ENCODE data around the gene P2RY11. TPM values are rescaled to one million over a fixed set of nuclear protein-coding genes. Genes with fewer than 3 reads are reported as not detected.

Gene P2RY11
- 1.5 and 2.4 TPM in 2 replicates for total RNA-seq

DNA sequence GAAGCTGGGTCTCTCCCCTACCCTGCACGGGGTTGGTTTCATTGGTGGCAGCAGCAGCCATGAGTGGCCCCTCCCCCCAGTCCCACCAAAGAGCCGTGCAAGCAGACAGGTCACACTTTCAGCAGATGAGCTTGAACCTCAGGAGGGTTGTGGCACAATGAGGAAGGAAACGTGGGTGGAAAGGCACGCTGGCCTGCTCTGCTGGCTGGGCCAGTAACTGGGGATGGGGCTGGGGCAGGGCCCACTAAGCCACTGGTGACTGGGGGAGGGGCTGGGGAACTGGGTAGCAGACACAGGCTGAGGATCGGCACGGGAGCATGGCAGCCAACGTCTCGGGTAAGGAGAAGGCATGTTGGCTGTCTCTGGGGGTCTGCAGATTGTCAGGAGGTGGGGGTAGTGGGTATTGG is at the start of gene P2RY11:
P2RY11 (plus strand) TSS at position 289 of the 407 bp plus-strand sequence; CDS start at position 318, 29 bp downstream.
- DNase-seq (ENCODE audit: low read depth in 2 of 2): no peak

- peak in 1 of 2 donors; percentile 16 for DNase-seq (ENCODE audit: low read depth in 2 of 2)
Measured at GRCh38 chr19:10061717-10062310, 49.7 kb upstream of the P2RY11 start.

DNA sequence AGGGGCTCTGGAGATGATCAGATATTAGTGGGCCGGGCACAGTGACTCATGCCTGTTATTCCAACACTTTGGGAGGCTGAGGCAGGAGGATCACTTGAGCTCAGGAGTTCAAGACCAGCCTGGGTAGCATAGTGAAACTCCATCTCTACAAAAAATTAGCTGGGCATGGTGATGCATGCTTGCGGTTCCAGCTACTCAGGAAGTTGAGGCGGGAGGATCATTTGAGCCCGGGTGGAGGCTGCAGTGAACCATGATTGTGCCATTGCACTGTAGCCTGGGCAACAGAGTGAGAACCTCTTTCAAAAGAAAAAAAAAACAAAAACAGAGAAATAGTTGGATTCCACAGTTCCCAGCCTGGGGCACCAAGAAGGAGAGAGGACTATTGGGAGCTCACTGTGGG is 43.3 kb upstream of the P2RY11 start:
- no peak for DNase-seq (ENCODE audit: low read depth in 2 of 2)

GRCh38 chr19:10069046-10069445 is 42.4 kb upstream of the P2RY11 start:
- no peak for DNase-seq (ENCODE audit: low read depth in 2 of 2)

GRCh38 chr19:10070730-10071446 is 40.6 kb upstream of the P2RY11 start:
- DNase-seq (ENCODE audit: low read depth in 2 of 2): no peak

GRCh38 chr19:10074153-10074552 is 37.3 kb upstream of the P2RY11 start:
- DNase-seq (ENCODE audit: low read depth in 2 of 2): peak in 1 of 2 donors; percentile 41

GRCh38 chr19:10076535-10076934 is 35.0 kb upstream of the P2RY11 start:
- no peak for DNase-seq (ENCODE audit: low read depth in 2 of 2)

DNA sequence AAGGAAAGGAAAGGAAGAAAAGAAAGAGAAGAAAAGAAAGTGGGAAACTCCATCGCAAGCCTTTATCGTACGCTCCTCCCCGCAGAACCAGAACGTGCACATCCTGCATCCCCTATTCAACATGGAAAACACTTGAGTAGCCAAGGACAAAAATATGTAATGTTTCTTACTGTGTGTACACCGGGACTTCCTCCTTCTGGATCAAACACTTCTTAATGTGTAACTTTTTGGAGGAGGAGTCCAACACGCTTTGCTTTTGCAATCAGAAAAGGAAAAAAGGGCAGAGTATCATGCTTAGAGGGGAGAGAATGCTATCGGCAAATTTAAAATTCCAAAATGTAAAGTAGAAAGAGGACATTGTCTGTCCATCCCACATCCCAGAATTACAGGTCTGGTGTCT is 33.2 kb upstream of the P2RY11 start:
- no peak for DNase-seq (ENCODE audit: low read depth in 2 of 2)

GRCh38 chr19:10079031-10079453 is 32.5 kb upstream of the P2RY11 start:
- no peak for DNase-seq (ENCODE audit: low read depth in 2 of 2)

DNA sequence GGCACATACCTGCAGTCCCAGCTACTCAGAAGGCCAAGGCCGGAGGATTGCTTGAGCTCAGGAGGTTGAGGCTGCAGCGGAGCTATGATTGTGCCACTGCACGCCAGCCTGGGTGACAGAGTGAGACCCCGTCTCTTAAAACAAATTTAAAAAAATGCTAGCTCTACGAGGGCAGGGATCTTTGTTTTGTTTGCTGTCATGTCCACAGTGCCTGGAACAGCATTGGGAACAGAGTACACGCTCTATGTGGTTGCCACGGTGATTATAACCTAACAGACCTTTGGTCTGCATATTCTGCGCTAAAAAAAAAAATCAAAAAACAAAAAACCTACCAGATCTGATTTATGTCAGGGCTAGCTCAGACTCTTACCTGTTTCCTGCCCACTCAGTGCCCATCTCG is 27.6 kb upstream of the P2RY11 start:
- DNase-seq (ENCODE audit: low read depth in 2 of 2): no peak

DNA sequence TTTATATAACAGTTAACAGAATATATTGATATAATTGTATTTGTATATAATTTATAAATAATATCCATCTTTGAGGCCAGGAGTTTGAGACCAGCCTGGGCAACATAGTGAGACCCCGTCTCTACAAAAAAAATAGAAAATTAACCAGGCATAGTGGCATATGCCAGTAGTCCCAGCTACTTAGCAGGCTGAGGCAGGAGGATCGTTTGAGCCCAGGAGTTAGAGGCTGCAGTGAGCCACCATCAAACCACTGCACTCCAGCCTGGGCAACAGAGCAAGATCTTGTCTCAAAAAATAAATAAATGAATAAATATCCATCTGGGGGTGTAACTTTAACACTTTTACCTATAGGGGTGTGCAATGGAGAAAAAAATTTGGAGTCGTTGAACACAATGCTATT is 26.7 kb upstream of the P2RY11 start:
- no peak for DNase-seq (ENCODE audit: low read depth in 2 of 2)

GRCh38 chr19:10085641-10086590 is 25.6 kb upstream of the P2RY11 start, which contains the start of gene SHFL:
SHFL (plus strand) TSS chr19:10086317; CDS start chr19:10086428, 111 bp downstream.
- DNase-seq (ENCODE audit: low read depth in 2 of 2): peak; percentile 27 to 55

GRCh38 chr19:10086591-10087192 is 24.8 kb upstream of the P2RY11 start:
- DNase-seq (ENCODE audit: low read depth in 2 of 2): no peak

DNA sequence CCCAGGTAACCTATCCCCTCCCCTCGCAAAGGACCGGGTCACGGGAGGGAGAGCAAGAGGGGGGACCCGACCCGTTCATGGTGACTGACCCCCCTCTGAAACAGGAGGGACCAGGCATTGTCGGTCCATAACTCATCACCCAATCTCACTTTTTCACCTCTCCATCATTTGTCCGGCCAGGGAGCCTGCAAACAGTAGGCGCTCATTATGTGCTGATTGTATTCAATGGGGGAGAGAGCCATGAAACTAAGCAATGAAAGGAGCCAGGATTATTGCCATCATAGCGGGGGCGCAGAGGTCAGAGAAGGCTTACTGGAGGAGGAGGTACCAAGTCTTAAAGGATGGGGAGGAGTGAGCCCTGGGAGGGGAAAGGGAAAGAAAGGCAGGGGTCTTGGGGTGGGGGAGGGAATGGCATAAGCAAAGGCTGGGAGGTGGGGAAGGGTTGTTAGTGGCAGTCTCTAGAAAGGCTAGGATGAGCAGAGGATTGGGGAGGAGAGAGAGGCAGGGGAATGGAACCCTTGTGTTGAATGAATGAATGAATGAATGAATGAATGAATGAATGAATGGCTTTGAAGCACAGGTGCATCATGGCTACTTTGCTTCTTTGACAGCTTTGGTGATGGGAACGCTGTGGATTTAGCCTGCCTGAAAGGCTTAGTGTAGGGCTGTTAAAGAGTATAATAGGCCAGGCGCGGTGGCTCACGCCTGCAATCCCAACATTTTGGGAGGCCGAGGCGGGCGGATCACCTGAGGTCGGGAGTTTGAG is 24.0 kb upstream of the P2RY11 start:
- no peak for DNase-seq (ENCODE audit: low read depth in 2 of 2)

- no peak for DNase-seq (ENCODE audit: low read depth in 2 of 2)
Measured at GRCh38 chr19:10088949-10089554, 22.4 kb upstream of the P2RY11 start.

- no peak for DNase-seq (ENCODE audit: low read depth in 2 of 2)
Measured at GRCh38 chr19:10089801-10090375, 21.6 kb upstream of the P2RY11 start.

GRCh38 chr19:10091370-10091687 is 20.2 kb upstream of the P2RY11 start:
- no peak for DNase-seq (ENCODE audit: low read depth in 2 of 2)

GRCh38 chr19:10091895-10092641 is 19.4 kb upstream of the P2RY11 start:
- no peak for DNase-seq (ENCODE audit: low read depth in 2 of 2)

DNA sequence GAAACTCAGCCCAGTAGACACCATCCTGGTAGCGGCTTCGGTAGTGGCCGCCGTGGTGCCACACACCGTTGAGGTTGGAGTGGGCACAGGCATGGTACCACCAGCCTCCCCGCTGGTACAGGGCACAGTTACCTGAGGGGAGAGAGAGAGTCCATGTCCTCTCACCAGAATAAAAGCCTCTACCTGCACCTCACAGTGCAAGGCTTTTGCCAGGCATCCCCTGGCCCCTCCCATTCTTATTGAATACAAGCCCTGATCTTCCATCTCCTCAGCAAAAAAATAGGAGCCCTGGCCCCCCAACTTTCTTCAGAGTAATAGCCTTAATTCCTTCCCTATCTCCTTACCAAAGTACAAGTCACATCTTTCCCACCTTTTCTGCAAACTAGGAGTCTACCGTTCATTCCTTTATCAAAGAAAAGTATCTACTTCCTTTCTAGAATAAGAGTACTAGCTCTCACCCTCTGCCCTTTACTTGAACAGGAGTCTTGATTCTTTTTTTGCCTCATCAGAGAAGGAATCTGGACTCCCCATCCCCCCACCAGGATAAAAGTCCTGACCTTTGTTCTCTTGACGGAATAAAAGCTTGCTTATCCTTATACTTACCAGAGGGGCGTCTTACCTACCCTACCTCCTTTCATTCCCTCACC is 18.7 kb upstream of the P2RY11 start:
- DNase-seq (ENCODE audit: low read depth in 2 of 2): no peak
